WTC11 (cell line): ENCODE data around the gene PCBP3. TPM values are rescaled to one million over a fixed set of nuclear protein-coding genes. Genes with fewer than 3 reads are reported as not detected.

Source experiments
- ATAC-seq: fragments of 200-7000 bp; cut with Tn5 transposase; 2 replicates; pipeline ENCODE4 v1.10.0; 2021; ENCODE audit warnings: mild to moderate bottlenecking, moderate library complexity
- CTCF ChIA-PET: fragments of 300-600 bp; sonication (Branson Sonifier 250); formaldehyde crosslinking; loops from one replicate; lab custom pipeline; 2021; ENCODE audit warnings: antibody characterized with exemption; lab: Charles Lee
- POLR2A ChIA-PET: fragments of 350-600 bp; sonication (Branson Sonifier 250); formaldehyde crosslinking; loops from one replicate; lab custom pipeline; 2021; ENCODE audit warnings: antibody characterized with exemption; lab: Charles Lee
- DNase-seq: peaks from one replicate; pipeline ENCODE4 v3.0.0; 2021; ENCODE audit warnings: low spot score
- H3K27ac Mint-ChIP-seq: 2 replicates; pipeline ENCODE4 v1.8.0; 2021; ENCODE audit warnings: mixed read lengths
- H3K27me3 Mint-ChIP-seq: 2 replicates; pipeline ENCODE4 v1.8.0; 2021; ENCODE audit warnings: low read depth, mild to moderate bottlenecking, moderate library complexity, mixed read lengths
- H3K36me3 Mint-ChIP-seq: 2 replicates; pipeline ENCODE4 v1.8.0; 2021; ENCODE audit warnings: mixed read lengths
- H3K4me1 Mint-ChIP-seq: 2 replicates; pipeline ENCODE4 v1.8.0; 2022; ENCODE audit warnings: mixed read lengths
- H3K4me3 Mint-ChIP-seq: 2 replicates; pipeline ENCODE4 v1.8.0; 2021; ENCODE audit warnings: mild to moderate bottlenecking, moderate library complexity, mixed read lengths
- H3K9me3 Mint-ChIP-seq: 2 replicates; pipeline ENCODE4 v1.8.0; 2021; ENCODE audit warnings: mixed read lengths
- ARID4B ChIP-seq: sonication (generic); formaldehyde crosslinking; IDR thresholded peaks from 2 replicates; pipeline ENCODE4 v1.8.0; 2023; ENCODE audit warnings: missing genetic modification reagents, mild to moderate bottlenecking, borderline replicate concordance
- EMX1 ChIP-seq: fragments of 250-450 bp; sonication (Bioruptor Pico); IDR thresholded peaks from 2 replicates; pipeline ENCODE4 v1.8.0; 2021; ENCODE audit warnings: mild to moderate bottlenecking
- FOXJ3 ChIP-seq: sonication (generic); formaldehyde crosslinking; IDR thresholded peaks from 2 replicates; pipeline ENCODE4 v1.9.0; 2021; ENCODE audit warnings: missing genetic modification reagents, mild to moderate bottlenecking, borderline replicate concordance
- FOXP1 ChIP-seq: sonication (generic); formaldehyde crosslinking; IDR thresholded peaks from 2 replicates; pipeline ENCODE4 v1.8.0; 2022; ENCODE audit warnings: missing genetic modification reagents, mild to moderate bottlenecking, moderate library complexity, borderline replicate concordance
- FOXP4 ChIP-seq: sonication (generic); formaldehyde crosslinking; IDR thresholded peaks from 2 replicates; pipeline ENCODE4 v1.8.0; 2022; ENCODE audit warnings: mild to moderate bottlenecking, missing genetic modification reagents
- IRF1 ChIP-seq: sonication (generic); formaldehyde crosslinking; IDR thresholded peaks from 2 replicates; pipeline ENCODE4 v1.8.0; 2023; ENCODE audit warnings: missing genetic modification reagents
- JAZF1 ChIP-seq: fragments of 250-450 bp; sonication (Bioruptor Pico); IDR thresholded peaks from 2 replicates; pipeline ENCODE4 v1.9.0; 2021; ENCODE audit warnings: moderate library complexity, mild to moderate bottlenecking, inconsistent platforms
- KAT7 ChIP-seq: sonication (generic); formaldehyde crosslinking; IDR thresholded peaks from 2 replicates; pipeline ENCODE4 v1.8.1; 2023; ENCODE audit warnings: missing genetic modification reagents, mild to moderate bottlenecking, borderline replicate concordance
- MXD4 ChIP-seq: fragments of 250-450 bp; sonication (Bioruptor Pico); IDR thresholded peaks from 2 replicates; pipeline ENCODE4 v1.8.0; 2021; ENCODE audit warnings: mild to moderate bottlenecking, moderate library complexity, borderline replicate concordance
- NFYB ChIP-seq: sonication (generic); formaldehyde crosslinking; conservative IDR thresholded peaks from 2 replicates; pipeline ENCODE4 v1.8.0; 2022; ENCODE audit warnings: low read depth, missing genetic modification reagents
- PRDM15 ChIP-seq: sonication (generic); formaldehyde crosslinking; IDR thresholded peaks from 2 replicates; pipeline ENCODE4 v1.8.0; 2022; ENCODE audit warnings: missing genetic modification reagents
- RELA ChIP-seq: sonication (generic); formaldehyde crosslinking; IDR thresholded peaks from 2 replicates; pipeline ENCODE4 v1.8.1; 2022; ENCODE audit warnings: missing genetic modification reagents, mild to moderate bottlenecking, borderline replicate concordance
- SMAD4 ChIP-seq: sonication (generic); formaldehyde crosslinking; IDR thresholded peaks from 2 replicates; pipeline ENCODE4 v1.8.0; 2022; ENCODE audit warnings: mild to moderate bottlenecking, missing genetic modification reagents
- TCF7 ChIP-seq: sonication (generic); formaldehyde crosslinking; IDR thresholded peaks from 2 replicates; pipeline ENCODE4 v1.8.0; 2022; ENCODE audit warnings: mild to moderate bottlenecking, low read depth, missing genetic modification reagents, moderate library complexity
- TEAD1 ChIP-seq: sonication (generic); formaldehyde crosslinking; IDR thresholded peaks from 2 replicates; pipeline ENCODE4 v1.8.0; 2022; ENCODE audit warnings: mild to moderate bottlenecking, missing genetic modification reagents
- ZNF121 ChIP-seq: sonication (generic); formaldehyde crosslinking; IDR thresholded peaks from 2 replicates; pipeline ENCODE4 v1.8.0; 2023; ENCODE audit warnings: missing genetic modification reagents
- ZNF219 ChIP-seq: sonication (generic); formaldehyde crosslinking; IDR thresholded peaks from 2 replicates; pipeline ENCODE4 v1.8.0; 2023; ENCODE audit warnings: missing genetic modification reagents, mild to moderate bottlenecking, borderline replicate concordance
- total RNA-seq: library from RNA; stranded (reverse); gene quantifications from 3 replicates; pipeline ENCODE4 v1.2.3, GENCODE V29; 2021
- TF ChIP-seq, protein P1 (sequence below): sonication (generic); formaldehyde crosslinking; IDR thresholded peaks from 2 replicates; pipeline ENCODE4 v1.8.1; 2022; ENCODE audit warnings: missing genetic modification reagents, borderline replicate concordance
- TF ChIP-seq, protein P2 (sequence below): sonication (generic); formaldehyde crosslinking; IDR thresholded peaks from 2 replicates; pipeline ENCODE4 v1.8.1; 2023; ENCODE audit warnings: mild to moderate bottlenecking, missing genetic modification reagents

Gene PCBP3
- total RNA-seq, 1 experiment from 2014 or later, result 8.5 TPM

DNA sequence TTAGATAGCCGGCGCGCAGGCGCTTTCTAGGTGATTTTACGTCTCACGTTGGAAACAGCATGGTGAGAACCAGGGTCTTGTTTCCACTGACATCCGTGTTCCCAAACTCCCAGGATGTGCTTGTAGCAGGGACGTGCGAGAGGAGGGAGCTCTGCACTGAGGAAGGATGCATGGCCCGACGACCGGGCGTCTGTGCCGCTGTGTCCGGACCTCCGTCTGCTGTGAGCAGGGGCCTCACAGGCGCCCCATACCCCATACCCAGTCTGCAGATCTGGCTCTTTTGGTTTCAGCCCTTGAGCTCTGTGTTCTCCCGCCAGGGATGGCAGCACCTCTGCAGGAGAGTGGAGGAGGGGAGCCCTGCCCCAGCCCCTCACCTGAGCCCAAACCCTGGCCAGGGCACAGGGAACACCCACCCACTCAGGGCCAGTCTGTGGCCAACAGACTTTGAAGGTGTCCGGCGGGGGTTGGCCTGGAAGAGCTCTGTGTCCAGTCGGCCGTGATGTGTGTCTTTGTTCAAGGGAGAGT, 270.9 kb downstream of the PCBP3 start (continued):
- no peak for TF ChIP-seq ZNF121
- TF ChIP-seq FOXJ3, result no peak
- TF ChIP-seq ARID4B (CRISPR knock-in tag), result no peak
- no peak for TF ChIP-seq SMAD4 (CRISPR knock-in tag)

DNA sequence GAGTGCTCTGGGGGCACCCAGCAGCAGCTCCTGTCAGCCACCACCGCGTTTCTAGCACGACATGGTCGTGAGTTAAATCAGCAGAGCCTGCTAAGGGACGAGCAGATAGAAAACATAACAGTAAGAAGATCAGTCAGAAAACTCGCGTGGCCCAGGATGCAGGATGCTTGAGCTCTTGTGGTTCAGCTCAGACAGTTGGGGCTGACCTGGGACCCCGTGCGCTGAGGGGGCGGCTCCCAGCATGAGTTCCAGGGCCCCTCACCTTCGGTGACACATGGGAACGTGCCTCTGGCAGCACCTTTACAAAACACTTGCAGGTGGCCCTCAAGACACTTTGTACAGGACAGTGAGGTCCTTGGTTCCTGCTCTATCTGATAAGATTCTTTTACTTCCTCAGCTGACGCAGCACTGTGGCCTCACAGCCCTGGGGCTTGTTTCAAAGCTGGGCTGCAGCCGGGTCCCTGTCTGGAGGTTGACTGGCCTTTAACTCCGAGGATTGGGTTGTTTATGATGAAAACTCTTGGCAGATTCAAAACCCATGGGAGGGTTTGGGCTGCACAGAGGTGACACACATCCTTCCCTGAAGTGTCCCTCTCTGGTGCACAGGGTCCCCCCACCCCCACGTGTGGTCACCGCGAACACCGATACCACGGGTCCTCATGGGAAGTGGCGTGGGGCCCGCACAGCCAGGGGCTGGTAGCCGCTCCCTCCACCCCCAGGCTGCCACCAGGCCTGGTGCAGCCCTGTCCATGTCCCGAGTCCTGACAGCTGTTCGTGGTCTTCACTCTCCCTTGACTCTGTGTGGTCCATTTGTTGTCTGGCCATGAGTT, 272.7 kb downstream of the PCBP3 start:
- no peaks in the 10 kb centered on the region for H3K4me1 Mint-ChIP-seq
- peaks cover 14% of the 10 kb centered on the region for H3K27me3 Mint-ChIP-seq
- ChIA-PET POLR2A (no interaction called here), CTCF (no interaction called here)
- no peaks in the 10 kb centered on the region for H3K9me3 Mint-ChIP-seq
- no peak for ATAC-seq
- H3K27ac Mint-ChIP-seq, result no peak overlapping the region
- H3K4me3 Mint-ChIP-seq, result no peak overlapping the region
- H3K36me3 Mint-ChIP-seq, result no peaks in the 10 kb centered on the region
- TF ChIP-seq NFYB (CRISPR knock-in tag), result no peak
- TF ChIP-seq ZNF219, result no peak
- TF ChIP-seq, protein P1, sequence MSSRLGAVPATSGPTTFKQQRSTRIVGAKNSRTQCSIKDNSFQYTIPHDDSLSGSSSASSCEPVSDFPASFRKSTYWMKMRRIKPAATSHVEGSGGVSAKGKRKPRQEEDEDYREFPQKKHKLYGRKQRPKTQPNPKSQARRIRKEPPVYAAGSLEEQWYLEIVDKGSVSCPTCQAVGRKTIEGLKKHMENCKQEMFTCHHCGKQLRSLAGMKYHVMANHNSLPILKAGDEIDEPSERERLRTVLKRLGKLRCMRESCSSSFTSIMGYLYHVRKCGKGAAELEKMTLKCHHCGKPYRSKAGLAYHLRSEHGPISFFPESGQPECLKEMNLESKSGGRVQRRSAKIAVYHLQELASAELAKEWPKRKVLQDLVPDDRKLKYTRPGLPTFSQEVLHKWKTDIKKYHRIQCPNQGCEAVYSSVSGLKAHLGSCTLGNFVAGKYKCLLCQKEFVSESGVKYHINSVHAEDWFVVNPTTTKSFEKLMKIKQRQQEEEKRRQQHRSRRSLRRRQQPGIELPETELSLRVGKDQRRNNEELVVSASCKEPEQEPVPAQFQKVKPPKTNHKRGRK, result no peak
- TF ChIP-seq, protein P2, sequence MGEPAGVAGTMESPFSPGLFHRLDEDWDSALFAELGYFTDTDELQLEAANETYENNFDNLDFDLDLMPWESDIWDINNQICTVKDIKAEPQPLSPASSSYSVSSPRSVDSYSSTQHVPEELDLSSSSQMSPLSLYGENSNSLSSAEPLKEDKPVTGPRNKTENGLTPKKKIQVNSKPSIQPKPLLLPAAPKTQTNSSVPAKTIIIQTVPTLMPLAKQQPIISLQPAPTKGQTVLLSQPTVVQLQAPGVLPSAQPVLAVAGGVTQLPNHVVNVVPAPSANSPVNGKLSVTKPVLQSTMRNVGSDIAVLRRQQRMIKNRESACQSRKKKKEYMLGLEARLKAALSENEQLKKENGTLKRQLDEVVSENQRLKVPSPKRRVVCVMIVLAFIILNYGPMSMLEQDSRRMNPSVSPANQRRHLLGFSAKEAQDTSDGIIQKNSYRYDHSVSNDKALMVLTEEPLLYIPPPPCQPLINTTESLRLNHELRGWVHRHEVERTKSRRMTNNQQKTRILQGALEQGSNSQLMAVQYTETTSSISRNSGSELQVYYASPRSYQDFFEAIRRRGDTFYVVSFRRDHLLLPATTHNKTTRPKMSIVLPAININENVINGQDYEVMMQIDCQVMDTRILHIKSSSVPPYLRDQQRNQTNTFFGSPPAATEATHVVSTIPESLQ, result no peak
- no peak for TF ChIP-seq ZNF121
- no peak for TF ChIP-seq MXD4 (CRISPR knock-in tag)
- no peak for TF ChIP-seq RELA
- TF ChIP-seq FOXP4 (CRISPR knock-in tag), result no peak
- DNase-seq, result no peak

DNA sequence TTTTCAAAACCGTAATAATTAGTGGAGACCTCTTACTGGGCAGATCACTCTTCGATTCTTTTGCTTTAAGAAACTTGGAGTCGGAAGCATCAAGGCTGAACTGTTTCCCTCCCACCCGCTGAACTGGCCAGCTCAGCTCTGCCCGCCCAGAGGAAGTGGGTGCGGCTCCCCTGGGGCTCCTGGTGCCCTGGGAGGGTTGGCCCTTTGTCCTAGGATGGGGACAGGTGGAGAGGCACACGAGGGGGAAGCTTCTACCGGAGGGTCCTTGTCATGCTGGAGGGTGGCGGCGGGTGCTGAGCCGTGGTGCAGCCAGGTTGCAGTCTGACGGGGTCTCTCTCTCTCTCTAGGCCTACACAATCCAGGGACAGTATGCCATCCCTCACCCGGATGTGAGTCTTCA, 273.7 kb downstream of the PCBP3 start:
- no peak for ATAC-seq
- H3K4me1 Mint-ChIP-seq, result no peaks in the 10 kb centered on the region
- peaks cover 14% of the 10 kb centered on the region for H3K27me3 Mint-ChIP-seq
- no peak overlapping the region for H3K27ac Mint-ChIP-seq
- H3K4me3 Mint-ChIP-seq, result no peak overlapping the region
- POLR2A ChIA-PET, result no interaction called here
- CTCF ChIA-PET, result no interaction called here
- no peak for DNase-seq
- no peaks in the 10 kb centered on the region for H3K9me3 Mint-ChIP-seq
- no peaks in the 10 kb centered on the region for H3K36me3 Mint-ChIP-seq
- TF ChIP-seq TCF7 (no peak), FOXP1 (CRISPR knock-in tag) (no peak), EMX1 (CRISPR knock-in tag) (no peak), KAT7 (no peak), TEAD1 (CRISPR knock-in tag) (no peak), IRF1 (CRISPR knock-in tag) (no peak), PRDM15 (CRISPR knock-in tag) (no peak), JAZF1 (CRISPR knock-in tag) (no peak), MXD4 (CRISPR knock-in tag) (no peak)
